ENCODE data around the gene URGCP. TPM values are rescaled to one million over a fixed set of nuclear protein-coding genes. Genes with fewer than 3 reads are reported as not detected.
"Not testable (repeated sequence)": the region's sequence is repeated elsewhere in the genome, so short reads cannot be mapped to it uniquely, and the experiment has no call there.

Gene URGCP
- polyA plus RNA-seq, 2 donors = 12.2 to 18.8 TPM

DNA sequence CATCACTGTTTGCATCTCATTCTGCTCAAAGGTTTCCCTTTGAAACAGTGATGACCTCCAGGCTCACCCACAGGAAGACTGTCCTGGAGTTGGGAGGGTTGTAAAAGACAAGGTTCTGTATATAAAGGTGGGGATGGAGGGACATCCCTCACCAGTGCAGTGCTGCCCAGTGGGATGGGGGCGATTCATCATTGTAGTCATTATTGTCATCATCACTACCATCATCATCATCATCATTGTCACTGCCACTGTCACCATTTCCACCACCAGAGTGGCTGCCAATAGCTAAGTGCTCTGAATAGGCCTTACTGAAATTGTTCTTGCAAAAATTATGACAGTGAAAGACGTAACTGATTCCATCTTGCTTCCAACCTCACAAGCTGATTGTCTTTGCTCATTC is 61.7 kb downstream of the URGCP start:
- no peaks in the 10 kb centered on the region for H3K9me3 ChIP-seq (ENCODE audit: control insufficient read depth in 2 of 2, insufficient read depth in 1 of 2, low read depth in 1 of 2, low read length in 1 of 2)
- 85 to 94% methylated on average over 2 of the region's 2 CpGs for WGBS, 2 donors
- H3K27me3 ChIP-seq (ENCODE audit: control insufficient read depth in 1 of 2, insufficient read depth in 2 of 2, low read length in 2 of 2) = no peaks in the 10 kb centered on the region
- no peak overlapping the region for H3K4me3 ChIP-seq (ENCODE audit: low read depth in 1 of 2, low read length in 2 of 2)
- no peaks in the 10 kb centered on the region for H3K36me3 ChIP-seq (ENCODE audit: control insufficient read depth in 2 of 2, insufficient read depth in 2 of 2, low read length in 1 of 2)
- H3K27ac ChIP-seq (ENCODE audit: low read depth in 2 of 2, low read length in 1 of 2) = no peak overlapping the region
- H3K4me1 ChIP-seq (ENCODE audit: control insufficient read depth in 2 of 2, insufficient read depth in 2 of 2, low read length in 1 of 2) = peaks cover 0 to 2% of the 10 kb centered on the region in 2 donors

- Histone ChIP-seq H3K36me3 (ENCODE audit: control insufficient read depth in 2 of 2, insufficient read depth in 2 of 2, low read length in 1 of 2) (no peaks in the 10 kb centered on the region), H3K4me1 (ENCODE audit: control insufficient read depth in 2 of 2, insufficient read depth in 2 of 2, low read length in 1 of 2) (peaks cover 0 to 2% of the 10 kb centered on the region in 2 donors), H3K9me3 (ENCODE audit: control insufficient read depth in 2 of 2, insufficient read depth in 1 of 2, low read depth in 1 of 2, low read length in 1 of 2) (no peaks in the 10 kb centered on the region), H3K4me3 (ENCODE audit: low read depth in 1 of 2, low read length in 2 of 2) (no peak overlapping the region), H3K27me3 (ENCODE audit: control insufficient read depth in 1 of 2, insufficient read depth in 2 of 2, low read length in 2 of 2) (no peaks in the 10 kb centered on the region), H3K27ac (ENCODE audit: low read depth in 2 of 2, low read length in 1 of 2) (no peak overlapping the region)
- 81 to 85% methylated on average over 2 of the region's 2 CpGs for WGBS, 2 donors
These were observed 62.1 kb downstream of the URGCP start for GRCh38 chr7:43844257-43844656.

GRCh38 chr7:43843296-43843695 is 63.1 kb downstream of the URGCP start:
- 95 to 97% methylated on average over 4 of the region's 4 CpGs for WGBS, 2 donors
- peaks cover 0 to 4% of the 10 kb centered on the region in 2 donors for H3K4me1 ChIP-seq (ENCODE audit: control insufficient read depth in 2 of 2, insufficient read depth in 2 of 2, low read length in 1 of 2)
- no peaks in the 10 kb centered on the region for H3K36me3 ChIP-seq (ENCODE audit: control insufficient read depth in 2 of 2, insufficient read depth in 2 of 2, low read length in 1 of 2)
- no peak overlapping the region for H3K4me3 ChIP-seq (ENCODE audit: low read depth in 1 of 2, low read length in 2 of 2)
- no peaks in the 10 kb centered on the region for H3K27me3 ChIP-seq (ENCODE audit: control insufficient read depth in 1 of 2, insufficient read depth in 2 of 2, low read length in 2 of 2)
- no peak overlapping the region for H3K27ac ChIP-seq (ENCODE audit: low read depth in 2 of 2, low read length in 1 of 2)
- no peaks in the 10 kb centered on the region for H3K9me3 ChIP-seq (ENCODE audit: control insufficient read depth in 2 of 2, insufficient read depth in 1 of 2, low read depth in 1 of 2, low read length in 1 of 2)

- H3K4me1 ChIP-seq (ENCODE audit: control insufficient read depth in 2 of 2, insufficient read depth in 2 of 2, low read length in 1 of 2) = peaks cover 0 to 2% of the 10 kb centered on the region in 2 donors
- no peaks in the 10 kb centered on the region for H3K9me3 ChIP-seq (ENCODE audit: control insufficient read depth in 2 of 2, insufficient read depth in 1 of 2, low read depth in 1 of 2, low read length in 1 of 2)
- no peak overlapping the region for H3K4me3 ChIP-seq (ENCODE audit: low read depth in 1 of 2, low read length in 2 of 2)
- H3K27me3 ChIP-seq (ENCODE audit: control insufficient read depth in 1 of 2, insufficient read depth in 2 of 2, low read length in 2 of 2) = no peaks in the 10 kb centered on the region
- 73 to 77% methylated on average over 9 of the region's 9 CpGs for WGBS, 2 donors
- no peak overlapping the region for H3K27ac ChIP-seq (ENCODE audit: low read depth in 2 of 2, low read length in 1 of 2)
- no peaks in the 10 kb centered on the region for H3K36me3 ChIP-seq (ENCODE audit: control insufficient read depth in 2 of 2, insufficient read depth in 2 of 2, low read length in 1 of 2)
These were observed 68.2 kb downstream of the URGCP start for GRCh38 chr7:43838201-43838658.

GRCh38 chr7:43834463-43835251 is 71.7 kb downstream of the URGCP start:
- H3K27me3 ChIP-seq (ENCODE audit: control insufficient read depth in 1 of 2, insufficient read depth in 2 of 2, low read length in 2 of 2) = no peaks in the 10 kb centered on the region
- no peak overlapping the region for H3K27ac ChIP-seq (ENCODE audit: low read depth in 2 of 2, low read length in 1 of 2)
- H3K9me3 ChIP-seq (ENCODE audit: control insufficient read depth in 2 of 2, insufficient read depth in 1 of 2, low read depth in 1 of 2, low read length in 1 of 2) = no peaks in the 10 kb centered on the region
- peak overlapping the region in 1 of 2 donors; percentile 31 for H3K4me3 ChIP-seq (ENCODE audit: low read depth in 1 of 2, low read length in 2 of 2)
- H3K4me1 ChIP-seq (ENCODE audit: control insufficient read depth in 2 of 2, insufficient read depth in 2 of 2, low read length in 1 of 2) = peaks cover 0 to 2% of the 10 kb centered on the region in 2 donors
- H3K36me3 ChIP-seq (ENCODE audit: control insufficient read depth in 2 of 2, insufficient read depth in 2 of 2, low read length in 1 of 2) = no peaks in the 10 kb centered on the region
- 59 to 63% methylated on average over 8 of the region's 8 CpGs for WGBS, 2 donors

DNA sequence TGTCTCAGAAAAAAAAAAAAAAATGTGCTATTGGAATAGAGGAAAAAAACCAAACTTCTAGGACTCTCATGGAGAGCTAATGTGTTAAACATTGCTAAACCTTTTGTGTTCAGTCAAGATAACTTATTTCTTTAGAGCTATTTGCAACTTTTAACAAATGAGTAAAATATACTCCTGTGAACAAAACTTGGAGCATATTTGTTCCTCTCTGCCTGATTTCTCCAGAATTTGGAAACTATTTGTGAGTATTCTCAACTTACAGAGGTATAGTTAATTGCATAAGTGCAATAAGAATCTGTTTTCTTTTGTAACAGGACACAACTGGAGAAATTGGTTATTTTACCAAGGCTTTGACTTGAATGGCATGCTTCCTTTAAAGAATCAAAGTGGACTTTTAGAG is 75.5 kb downstream of the URGCP start:
- H3K4me1 ChIP-seq (ENCODE audit: control insufficient read depth in 2 of 2, insufficient read depth in 2 of 2, low read length in 1 of 2); H3K36me3 ChIP-seq (ENCODE audit: control insufficient read depth in 2 of 2, insufficient read depth in 2 of 2, low read length in 1 of 2); H3K27ac ChIP-seq (ENCODE audit: low read depth in 2 of 2, low read length in 1 of 2); H3K27me3 ChIP-seq (ENCODE audit: control insufficient read depth in 1 of 2, insufficient read depth in 2 of 2, low read length in 2 of 2); H3K4me3 ChIP-seq (ENCODE audit: low read depth in 1 of 2, low read length in 2 of 2); H3K9me3 ChIP-seq (ENCODE audit: control insufficient read depth in 2 of 2, insufficient read depth in 1 of 2, low read depth in 1 of 2, low read length in 1 of 2): not testable (repeated sequence)

Other genes starting within 250 kb of the URGCP start
- gene COA1, start 177.1 kb downstream of the URGCP start, polyA plus RNA-seq = 10 to 100 TPM; 24.2 to 32.3 TPM
- gene BLVRA, start 147.9 kb downstream of the URGCP start, polyA plus RNA-seq = 10 to 100 TPM; 58.5 to 87.5 TPM
- 100 to 1,000 TPM in 1 of 2 donors, 10 to 100 TPM in 1; 70.4 to 156 TPM for gene MRPS24, start 37.1 kb downstream of the URGCP start, polyA plus RNA-seq
- gene UBE2D4, start 19.8 kb upstream of the URGCP start, polyA plus RNA-seq = 1 to 10 TPM; 8.3 to 8.5 TPM
- gene SPDYE1, start 91.3 kb upstream of the URGCP start, polyA plus RNA-seq = under 1 TPM in 1 of 2 donors, not detected in 1; 0.01 TPM
- gene DBNL, start 138.1 kb upstream of the URGCP start, polyA plus RNA-seq = 100 to 1,000 TPM; 157 to 215 TPM
- 1 to 10 TPM; 2.1 to 3.8 TPM for gene PGAM2, start 159.0 kb upstream of the URGCP start, polyA plus RNA-seq
- 10 to 100 TPM; 11.4 to 26.3 TPM for gene POLM, start 175.9 kb upstream of the URGCP start, polyA plus RNA-seq
- 10 to 100 TPM in 1 of 2 donors, 1 to 10 TPM in 1; 8.8 to 19.9 TPM for gene AEBP1, start 197.7 kb upstream of the URGCP start, polyA plus RNA-seq
- gene POLD2, start 217.0 kb upstream of the URGCP start, polyA plus RNA-seq = 10 to 100 TPM; 60.1 to 94.9 TPM
- under 1 TPM; 0.12 to 0.53 TPM for gene MYL7, start 234.7 kb upstream of the URGCP start, polyA plus RNA-seq